Measurements from ENCODE around the gene P4HB. TPM values are rescaled to one million over a fixed set of nuclear protein-coding genes. Genes with fewer than 3 reads are reported as not detected.

The P4HB gene
- total RNA-seq, 1 donor from 2014 or later = 1,272 TPM

GRCh38 chr17:81867170-81867990 lies 7.0 kb upstream of the P4HB start:
- H3K4me3 ChIP-seq (ENCODE audit: low read depth, low read length) = no peak overlapping the region
- DNase-seq (ENCODE audit: low read depth) = no peak
- TF ChIP-seq CTCF (conservative IDR thresholded peaks at IDR 0.05; ENCODE audit: low read depth, low read length) = no peak

- DNase-seq (ENCODE audit: low read depth) = no peak
- H3K4me3 ChIP-seq (ENCODE audit: low read depth, low read length) = no peak overlapping the region
- TF ChIP-seq CTCF (conservative IDR thresholded peaks at IDR 0.05; ENCODE audit: low read depth, low read length) = no peak
Observed at GRCh38 chr17:81866440-81867169, 6.3 kb upstream of the P4HB start.

DNA sequence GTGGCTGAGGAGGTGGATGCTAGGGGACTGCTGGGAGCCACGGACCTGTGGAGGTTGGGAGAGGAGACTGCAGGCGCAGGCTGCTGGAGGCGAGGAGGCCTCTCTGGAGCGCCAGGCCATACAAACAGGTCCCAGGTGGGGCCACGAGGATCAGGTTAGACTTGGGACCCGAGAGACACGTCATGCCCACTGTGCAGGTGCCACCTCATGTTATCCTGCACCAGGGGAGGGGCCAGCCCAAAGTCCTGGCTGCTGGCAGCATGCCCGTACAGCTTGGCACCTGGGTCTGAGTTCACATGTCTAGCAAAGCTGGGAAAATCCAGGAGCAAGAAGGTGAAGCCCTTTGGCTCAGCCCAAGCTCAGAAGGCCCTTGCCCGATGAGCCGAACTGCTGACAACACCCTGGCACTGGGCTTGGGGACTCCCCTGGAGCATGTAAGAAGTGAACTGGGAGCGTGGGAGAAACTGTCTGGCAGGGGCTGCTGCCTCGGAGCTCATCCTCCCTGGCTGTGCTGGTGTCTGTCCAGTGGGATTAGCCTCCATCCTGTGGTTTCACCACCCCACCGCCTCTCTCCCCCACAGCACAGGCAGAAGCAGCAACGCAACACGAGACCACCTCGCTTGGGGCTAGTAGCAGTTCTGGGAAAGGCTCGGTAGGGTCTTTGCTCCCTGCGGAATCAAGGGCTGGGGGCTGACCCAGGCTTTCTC lies 5.6 kb upstream of the P4HB start:
- no peak overlapping the region for H3K4me3 ChIP-seq (ENCODE audit: low read depth, low read length)
- no peak for TF ChIP-seq CTCF (conservative IDR thresholded peaks at IDR 0.05; ENCODE audit: low read depth, low read length)
- peak; percentile 31 for DNase-seq (ENCODE audit: low read depth)

GRCh38 chr17:81865358-81865732 lies 5.0 kb upstream of the P4HB start:
- DNase-seq (ENCODE audit: low read depth) = no peak
- no peak for TF ChIP-seq CTCF (conservative IDR thresholded peaks at IDR 0.05; ENCODE audit: low read depth, low read length)
- H3K4me3 ChIP-seq (ENCODE audit: low read depth, low read length) = no peak overlapping the region

- DNase-seq (ENCODE audit: low read depth) = no peak
- TF ChIP-seq CTCF (conservative IDR thresholded peaks at IDR 0.05; ENCODE audit: low read depth, low read length) = peak; percentile 9
- no peak overlapping the region for H3K4me3 ChIP-seq (ENCODE audit: low read depth, low read length)
Observed at GRCh38 chr17:81863833-81864768, 3.8 kb upstream of the P4HB start.

DNA sequence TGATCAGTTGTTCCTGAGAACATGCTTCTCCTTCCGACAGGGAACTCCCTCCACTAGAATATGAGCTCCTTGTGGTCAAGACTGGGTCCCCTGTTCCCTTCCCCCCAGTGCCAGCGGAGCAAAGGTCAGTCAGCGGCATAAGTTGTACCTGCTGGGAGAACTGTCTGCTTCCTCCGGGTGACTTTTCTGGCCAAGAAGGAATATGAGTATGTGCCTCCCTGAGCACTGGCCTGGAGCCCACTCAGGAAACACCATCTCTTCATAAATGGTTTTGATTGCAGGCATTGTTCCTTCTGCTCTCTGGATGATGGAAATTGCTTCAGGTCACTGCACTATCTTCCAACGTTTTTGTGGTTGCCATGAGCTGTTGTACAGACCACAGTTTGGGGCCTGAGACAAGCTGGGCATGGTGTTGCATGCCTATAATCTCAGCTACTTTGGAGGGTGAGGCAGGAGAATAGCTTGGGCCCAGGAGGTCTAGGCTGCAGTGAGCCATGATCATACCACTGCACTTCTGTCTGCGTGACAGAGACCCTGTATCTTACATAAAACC lies 2.9 kb upstream of the P4HB start:
- DNase-seq (ENCODE audit: low read depth) = no peak
- H3K4me3 ChIP-seq (ENCODE audit: low read depth, low read length) = no peak overlapping the region
- TF ChIP-seq CTCF (conservative IDR thresholded peaks at IDR 0.05; ENCODE audit: low read depth, low read length) = no peak

Measured in epithelial cell of proximal tubule (primary cell).